ENCODE data around the gene C15orf61.

Gene C15orf61

DNA sequence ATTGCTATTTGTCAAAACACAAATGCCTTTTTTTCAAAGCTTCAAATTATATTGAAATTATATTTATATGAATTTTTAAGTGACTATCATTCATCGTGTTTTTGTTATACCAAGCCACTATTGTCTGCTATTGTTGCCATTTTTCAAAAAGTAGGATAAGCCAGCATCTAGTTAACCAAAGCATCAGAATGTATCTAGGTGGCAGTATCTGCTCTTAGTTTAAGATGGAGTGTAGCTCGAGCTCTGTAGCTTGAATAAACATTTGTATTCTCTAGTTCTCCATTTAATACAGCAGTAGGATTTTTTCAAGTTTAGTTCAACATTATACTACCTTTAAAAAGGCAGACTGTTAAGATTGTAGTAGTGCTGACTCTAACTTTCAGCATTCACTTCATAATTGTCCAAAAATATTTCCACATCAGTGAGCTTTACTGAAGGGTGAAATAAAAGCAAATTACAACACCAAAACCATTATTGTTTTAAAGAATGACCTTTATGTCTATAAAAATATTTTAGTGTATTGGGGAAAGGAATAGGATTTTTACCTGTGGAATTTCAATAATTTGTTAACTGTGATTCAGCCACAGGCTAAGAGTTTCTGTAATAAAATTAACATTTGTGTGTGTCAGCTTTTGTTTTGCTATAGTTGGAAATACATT, 19.6 kb upstream of the C15orf61 start (continued):
- TF ChIP-seq KLF1 (tag by site-specific recombination; IDR thresholded peaks at IDR 0.05) (no peak), CTCF (tag by site-specific recombination; IDR thresholded peaks at IDR 0.05) (peak; percentile 50; the same call in 1 of the 2 replicates), KLF10 (tag by site-specific recombination; IDR thresholded peaks at IDR 0.05) (no peak), ZNF658 (tag by site-specific recombination; IDR thresholded peaks at IDR 0.05) (no peak), KLF7 (tag by site-specific recombination; IDR thresholded peaks at IDR 0.05; ENCODE audit: borderline replicate concordance) (no peak), ZNF473 (tag by site-specific recombination; IDR thresholded peaks at IDR 0.05) (no peak), ZNF777 (tag by site-specific recombination; IDR thresholded peaks at IDR 0.05; ENCODE audit: borderline replicate concordance) (no peak), ZNF596 (tag by site-specific recombination; IDR thresholded peaks at IDR 0.05) (no peak), ZNF202 (tag by site-specific recombination; IDR thresholded peaks at IDR 0.05; ENCODE audit: borderline replicate concordance) (no peak), ZBTB21 (tag by site-specific recombination; IDR thresholded peaks at IDR 0.05) (no peak), FEZF1 (tag by site-specific recombination; IDR thresholded peaks at IDR 0.05) (no peak), ZNF10 (tag by site-specific recombination; IDR thresholded peaks at IDR 0.05) (peak; percentile 56; the same call in 1 of the 2 replicates), SCRT2 (tag by site-specific recombination; IDR thresholded peaks at IDR 0.05) (0 out of 2 replicates have a peak, but pooled peaks have one; percentile 11), ZNF785 (tag by site-specific recombination; IDR thresholded peaks at IDR 0.05) (no peak), ZNF530 (tag by site-specific recombination; IDR thresholded peaks at IDR 0.05; ENCODE audit: low read depth) (no peak), GLIS1 (tag by site-specific recombination; IDR thresholded peaks at IDR 0.05) (no peak)
- TF ChIP-seq, protein P1, sequence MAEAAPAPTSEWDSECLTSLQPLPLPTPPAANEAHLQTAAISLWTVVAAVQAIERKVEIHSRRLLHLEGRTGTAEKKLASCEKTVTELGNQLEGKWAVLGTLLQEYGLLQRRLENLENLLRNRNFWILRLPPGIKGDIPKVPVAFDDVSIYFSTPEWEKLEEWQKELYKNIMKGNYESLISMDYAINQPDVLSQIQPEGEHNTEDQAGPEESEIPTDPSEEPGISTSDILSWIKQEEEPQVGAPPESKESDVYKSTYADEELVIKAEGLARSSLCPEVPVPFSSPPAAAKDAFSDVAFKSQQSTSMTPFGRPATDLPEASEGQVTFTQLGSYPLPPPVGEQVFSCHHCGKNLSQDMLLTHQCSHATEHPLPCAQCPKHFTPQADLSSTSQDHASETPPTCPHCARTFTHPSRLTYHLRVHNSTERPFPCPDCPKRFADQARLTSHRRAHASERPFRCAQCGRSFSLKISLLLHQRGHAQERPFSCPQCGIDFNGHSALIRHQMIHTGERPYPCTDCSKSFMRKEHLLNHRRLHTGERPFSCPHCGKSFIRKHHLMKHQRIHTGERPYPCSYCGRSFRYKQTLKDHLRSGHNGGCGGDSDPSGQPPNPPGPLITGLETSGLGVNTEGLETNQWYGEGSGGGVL (tag by site-specific recombination; IDR thresholded peaks at IDR 0.05) = no peak
- TF ChIP-seq, protein P2, sequence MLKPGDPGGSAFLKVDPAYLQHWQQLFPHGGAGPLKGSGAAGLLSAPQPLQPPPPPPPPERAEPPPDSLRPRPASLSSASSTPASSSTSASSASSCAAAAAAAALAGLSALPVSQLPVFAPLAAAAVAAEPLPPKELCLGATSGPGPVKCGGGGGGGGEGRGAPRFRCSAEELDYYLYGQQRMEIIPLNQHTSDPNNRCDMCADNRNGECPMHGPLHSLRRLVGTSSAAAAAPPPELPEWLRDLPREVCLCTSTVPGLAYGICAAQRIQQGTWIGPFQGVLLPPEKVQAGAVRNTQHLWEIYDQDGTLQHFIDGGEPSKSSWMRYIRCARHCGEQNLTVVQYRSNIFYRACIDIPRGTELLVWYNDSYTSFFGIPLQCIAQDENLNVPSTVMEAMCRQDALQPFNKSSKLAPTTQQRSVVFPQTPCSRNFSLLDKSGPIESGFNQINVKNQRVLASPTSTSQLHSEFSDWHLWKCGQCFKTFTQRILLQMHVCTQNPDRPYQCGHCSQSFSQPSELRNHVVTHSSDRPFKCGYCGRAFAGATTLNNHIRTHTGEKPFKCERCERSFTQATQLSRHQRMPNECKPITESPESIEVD (tag by site-specific recombination; IDR thresholded peaks at IDR 0.05) = peak; percentile 51; the same call in 1 of the 2 replicates

GRCh38 chr15:67501836-67502461, 19.0 kb upstream of the C15orf61 start:
- TF ChIP-seq REPIN1 (tag by site-specific recombination; IDR thresholded peaks at IDR 0.05; ENCODE audit: low read depth) (no peak), ZNF600 (tag by site-specific recombination; IDR thresholded peaks at IDR 0.05) (peak; percentile 24; the same call in 1 of the 2 replicates), ZNF423 (tag by site-specific recombination; IDR thresholded peaks at IDR 0.05) (no peak)
- ChIA-PET POLR2A (interaction anchor here (1.2 kb wide), 1 partner anchor 41 kb away, joined by 3 read pairs; the partner anchor contains the start of gene MAP2K5), CTCF (interaction anchor here (0.6 to 4.8 kb wide), 13 partner anchors 9 to 644 kb away, joined by 3 to 25 read pairs (median 3); no protein-coding TSS in a partner anchor)
- Histone ChIP-seq H3K4me3 (ENCODE audit: low read depth, low read length) (no peak overlapping the region), H3K9me3 (ENCODE audit: control insufficient read depth, insufficient read depth, low read depth, low read length) (no peaks in the 10 kb centered on the region), H3K36me3 (ENCODE audit: control insufficient read depth in 2 of 2, insufficient read depth in 1 of 2, low read length in 2 of 2) (no peaks in the 10 kb centered on the region), H3K4me1 (ENCODE audit: control insufficient read depth, insufficient read depth, low read length) (peaks cover 7% of the 10 kb centered on the region; the same call in 1 of the 2 replicates), H3K27ac (ENCODE audit: extremely low read depth, low read depth, low read length) (no peak overlapping the region)
